Endothelial cell (in vitro differentiated cells): ENCODE data around the gene TRHDE. TPM values are rescaled to one million over a fixed set of nuclear protein-coding genes. Genes with fewer than 3 reads are reported as not detected.

Experiments
- DNase-seq: peaks from one replicate; pipeline ENCODE4 v3.0.0; 2021; ENCODE audit warnings: low spot score
- H3K27ac Mint-ChIP-seq: one replicate; pipeline ENCODE4 v1.8.0; 2021; ENCODE audit warnings: mixed read lengths, inconsistent platforms; ENCODE audit not compliant: unreplicated experiment
- H3K27me3 Mint-ChIP-seq: one replicate; pipeline ENCODE4 v1.8.0; 2021; ENCODE audit warnings: mild to moderate bottlenecking, moderate library complexity, mixed read lengths, inconsistent platforms; ENCODE audit not compliant: unreplicated experiment
- H3K36me3 Mint-ChIP-seq: one replicate; pipeline ENCODE4 v1.8.0; 2021; ENCODE audit warnings: mild to moderate bottlenecking, low read depth, mixed read lengths, inconsistent platforms; ENCODE audit not compliant: unreplicated experiment
- H3K4me1 Mint-ChIP-seq: one replicate; pipeline ENCODE4 v1.8.0; 2021; ENCODE audit warnings: mild to moderate bottlenecking, mixed read lengths, inconsistent platforms; ENCODE audit not compliant: unreplicated experiment
- H3K4me3 Mint-ChIP-seq: one replicate; pipeline ENCODE4 v1.8.0; 2021; ENCODE audit warnings: mild to moderate bottlenecking, mixed read lengths, inconsistent platforms; ENCODE audit not compliant: unreplicated experiment
- H3K9me3 Mint-ChIP-seq: one replicate; pipeline ENCODE4 v1.8.0; 2021; ENCODE audit warnings: mixed read lengths, inconsistent platforms; ENCODE audit not compliant: unreplicated experiment
- CTCF ChIP-seq: fragments of 200-600 bp; sonication (generic); IDR thresholded peaks from one replicate; pipeline ENCODE4 v1.5.0; 2021; ENCODE audit warnings: antibody characterized with exemption; ENCODE audit not compliant: unreplicated experiment
- total RNA-seq: library from RNA; stranded (reverse); fragmentation: NEBNext Ultra II Directional; extraction: Animal tissue kit (Norgen Biotek cat#: 25700); gene quantifications from one replicate; pipeline ENCODE4 v1.2.1, GENCODE V29; 2021; ENCODE audit not compliant: unreplicated experiment

Gene TRHDE
- total RNA-seq, 1 donor from 2014 or later: 0.54 TPM

GRCh38 chr12:72315858-72316257 lies 43.7 kb downstream of the TRHDE start:
- Mint-ChIP-seq H3K9me3 (no peaks in the 10 kb centered on the region), H3K4me3 (no peak overlapping the region), H3K36me3 (no peaks in the 10 kb centered on the region), H3K27ac (no peak overlapping the region), H3K4me1 (no peaks in the 10 kb centered on the region), H3K27me3 (no peaks in the 10 kb centered on the region)
- TF ChIP-seq CTCF: no peak
- no peak for DNase-seq

GRCh38 chr12:72318341-72318740 lies 46.2 kb downstream of the TRHDE start:
- no peak for DNase-seq
- Mint-ChIP-seq H3K4me3 (no peak overlapping the region), H3K4me1 (no peaks in the 10 kb centered on the region), H3K9me3 (no peaks in the 10 kb centered on the region), H3K36me3 (no peaks in the 10 kb centered on the region), H3K27ac (no peak overlapping the region), H3K27me3 (no peaks in the 10 kb centered on the region)
- TF ChIP-seq CTCF: no peak

- H3K27ac Mint-ChIP-seq: no peak overlapping the region
- no peaks in the 10 kb centered on the region for H3K27me3 Mint-ChIP-seq
- H3K4me1 Mint-ChIP-seq: no peaks in the 10 kb centered on the region
- no peaks in the 10 kb centered on the region for H3K9me3 Mint-ChIP-seq
- H3K4me3 Mint-ChIP-seq: no peak overlapping the region
- H3K36me3 Mint-ChIP-seq: no peaks in the 10 kb centered on the region
- DNase-seq: no peak
- TF ChIP-seq CTCF: no peak
Observed at GRCh38 chr12:72323881-72324280, 51.7 kb downstream of the TRHDE start.

- H3K4me3 Mint-ChIP-seq: no peak overlapping the region
- no peak for DNase-seq
Observed at GRCh38 chr12:72330301-72330700, 58.1 kb downstream of the TRHDE start.

GRCh38 chr12:72330784-72331183 lies 58.6 kb downstream of the TRHDE start:
- H3K27me3 Mint-ChIP-seq: no peaks in the 10 kb centered on the region
- H3K36me3 Mint-ChIP-seq: no peaks in the 10 kb centered on the region
- TF ChIP-seq CTCF: no peak
- H3K4me1 Mint-ChIP-seq: no peaks in the 10 kb centered on the region
- H3K4me3 Mint-ChIP-seq: no peak overlapping the region
- no peak overlapping the region for H3K27ac Mint-ChIP-seq
- DNase-seq: no peak
- H3K9me3 Mint-ChIP-seq: no peaks in the 10 kb centered on the region

More at GRCh38 chr12:72330301-72330700, 58.1 kb downstream of the TRHDE start:
- H3K27ac Mint-ChIP-seq: no peak overlapping the region
- no peaks in the 10 kb centered on the region for H3K27me3 Mint-ChIP-seq
- no peaks in the 10 kb centered on the region for H3K4me1 Mint-ChIP-seq
- H3K36me3 Mint-ChIP-seq: no peaks in the 10 kb centered on the region
- H3K9me3 Mint-ChIP-seq: no peaks in the 10 kb centered on the region
- TF ChIP-seq CTCF: no peak
